GM03348 (cell line): ENCODE results near the gene HCFC1.
"Not testable (repeated sequence)": the region's sequence is repeated elsewhere in the genome, so short reads cannot be mapped to it uniquely, and the experiment has no call there.

Source experiments
- DNase-seq: peaks from one replicate; pipeline ENCODE4 v3.0.0; 2012; ENCODE audit warnings: low spot score

The HCFC1 gene

GRCh38 chrX:154008521-154008920, 36.9 kb upstream of the HCFC1 start:
- DNase-seq = no peak

GRCh38 chrX:154006947-154007346, 35.3 kb upstream of the HCFC1 start:
- no peak for DNase-seq

GRCh38 chrX:154004315-154004714, 32.7 kb upstream of the HCFC1 start:
- DNase-seq = no peak

DNA sequence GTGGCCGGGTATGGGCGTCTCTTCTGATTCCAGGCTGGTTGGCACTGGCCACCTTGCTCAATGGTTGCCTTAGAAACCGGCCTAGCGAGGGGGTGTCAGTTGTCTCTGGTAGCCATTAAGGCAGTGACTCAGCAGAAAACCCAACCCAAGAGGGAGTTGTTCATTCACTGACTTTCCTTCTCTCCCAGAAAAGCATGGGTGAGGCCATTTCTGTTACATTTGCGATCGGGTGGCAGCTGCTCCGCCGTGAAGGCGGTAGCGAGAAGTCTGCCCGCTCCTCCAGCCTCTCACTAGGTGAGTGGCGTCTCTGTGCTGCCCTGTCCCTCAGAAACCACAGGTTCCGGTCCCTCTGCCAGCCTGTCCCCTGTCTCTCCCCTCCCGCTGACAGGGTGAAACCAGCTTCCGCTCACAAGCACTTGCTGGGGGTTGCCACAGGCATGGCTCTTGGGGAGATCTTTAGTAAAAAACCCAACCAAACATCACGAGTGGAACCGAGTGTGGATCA, 30.6 kb upstream of the HCFC1 start:
- peak; percentile 80 for DNase-seq

- DNase-seq = no peak
These were observed 28.4 kb upstream of the HCFC1 start for GRCh38 chrX:154000051-154000450.

DNA sequence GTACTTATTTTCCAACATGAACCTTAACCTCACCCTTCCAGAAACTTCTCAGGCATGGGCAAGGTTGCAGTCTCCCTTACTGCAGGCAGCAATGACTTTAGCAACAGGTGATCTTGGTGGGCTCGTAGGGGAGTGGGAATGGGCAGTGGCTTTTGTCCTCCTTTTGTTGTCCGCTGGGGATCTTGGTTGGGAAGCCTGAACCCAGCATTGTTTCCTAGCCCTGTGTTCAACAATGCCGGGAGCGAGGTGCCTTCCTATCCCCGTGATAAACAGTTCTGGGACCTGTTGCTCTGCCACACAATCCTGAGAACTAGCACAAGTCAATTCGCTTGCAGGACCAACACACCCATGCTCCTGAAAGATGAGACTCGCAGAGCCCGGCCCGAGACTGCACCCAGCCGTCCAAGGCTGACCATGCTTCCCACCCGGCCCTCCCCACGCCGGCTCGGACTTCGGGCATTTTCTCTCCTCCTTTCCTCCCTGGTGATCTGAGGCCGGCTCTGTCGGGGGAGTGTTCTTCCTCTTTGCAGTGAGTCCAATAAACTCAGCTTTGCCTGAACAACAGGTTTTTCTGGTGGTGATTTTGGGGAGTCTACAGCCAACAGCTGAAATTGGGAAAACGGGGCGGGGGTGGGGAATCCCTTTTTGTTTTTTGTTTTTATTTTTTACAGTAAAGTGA, 27.9 kb upstream of the HCFC1 start:
- DNase-seq = no peak

DNA sequence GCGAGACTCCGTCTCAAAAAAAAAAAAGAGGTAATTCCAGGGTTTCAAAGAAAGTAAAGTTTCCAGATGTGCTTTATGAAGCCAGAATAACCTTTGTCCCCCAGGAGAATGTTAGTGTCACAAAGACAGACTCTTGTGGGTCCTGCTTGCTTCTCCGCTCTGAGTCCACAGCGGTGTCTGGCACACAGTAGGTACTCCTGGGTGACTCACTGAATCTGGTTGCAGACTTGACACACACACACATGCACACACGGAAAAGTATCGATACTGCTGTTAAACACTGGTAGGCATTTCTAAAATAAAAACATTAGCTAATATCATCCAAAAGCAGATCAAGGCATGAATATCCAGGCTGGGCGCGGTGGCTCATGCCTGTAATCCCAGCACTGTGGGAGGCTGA, 23.9 kb upstream of the HCFC1 start:
- DNase-seq = no peak

DNA sequence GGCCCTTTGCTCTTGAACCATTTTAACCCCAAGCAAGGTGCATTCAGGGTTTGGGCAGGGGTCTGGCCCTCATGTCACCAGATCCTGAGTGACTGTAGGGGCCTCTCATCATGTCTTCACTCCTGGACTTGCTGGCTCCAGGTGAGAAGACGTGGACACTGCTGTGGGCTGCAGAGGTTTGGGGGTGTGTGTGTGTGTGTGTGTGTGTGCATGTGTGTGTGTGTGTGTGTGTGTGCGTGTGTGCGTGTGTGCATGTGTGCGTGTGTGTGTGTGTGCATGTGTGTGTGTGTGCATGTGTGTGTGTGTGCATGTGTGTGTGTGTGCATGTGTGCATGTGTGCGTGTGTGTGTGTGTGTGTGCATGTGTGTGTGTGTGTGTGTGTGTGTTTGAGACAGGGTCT, 22.8 kb upstream of the HCFC1 start:
- DNase-seq = not testable (repeated sequence)

GRCh38 chrX:153993978-153994377, 22.4 kb upstream of the HCFC1 start:
- no peak for DNase-seq

GRCh38 chrX:153993079-153993478, 21.5 kb upstream of the HCFC1 start:
- DNase-seq = no peak

GRCh38 chrX:153992180-153992579, 20.6 kb upstream of the HCFC1 start:
- DNase-seq = no peak

- no peak for DNase-seq
These were observed 19.5 kb upstream of the HCFC1 start for GRCh38 chrX:153991013-153991580.

- DNase-seq = no peak
These were observed 18.5 kb upstream of the HCFC1 start for GRCh38 chrX:153989973-153990655.

GRCh38 chrX:153988493-153988892, 16.9 kb upstream of the HCFC1 start:
- DNase-seq = no peak

DNA sequence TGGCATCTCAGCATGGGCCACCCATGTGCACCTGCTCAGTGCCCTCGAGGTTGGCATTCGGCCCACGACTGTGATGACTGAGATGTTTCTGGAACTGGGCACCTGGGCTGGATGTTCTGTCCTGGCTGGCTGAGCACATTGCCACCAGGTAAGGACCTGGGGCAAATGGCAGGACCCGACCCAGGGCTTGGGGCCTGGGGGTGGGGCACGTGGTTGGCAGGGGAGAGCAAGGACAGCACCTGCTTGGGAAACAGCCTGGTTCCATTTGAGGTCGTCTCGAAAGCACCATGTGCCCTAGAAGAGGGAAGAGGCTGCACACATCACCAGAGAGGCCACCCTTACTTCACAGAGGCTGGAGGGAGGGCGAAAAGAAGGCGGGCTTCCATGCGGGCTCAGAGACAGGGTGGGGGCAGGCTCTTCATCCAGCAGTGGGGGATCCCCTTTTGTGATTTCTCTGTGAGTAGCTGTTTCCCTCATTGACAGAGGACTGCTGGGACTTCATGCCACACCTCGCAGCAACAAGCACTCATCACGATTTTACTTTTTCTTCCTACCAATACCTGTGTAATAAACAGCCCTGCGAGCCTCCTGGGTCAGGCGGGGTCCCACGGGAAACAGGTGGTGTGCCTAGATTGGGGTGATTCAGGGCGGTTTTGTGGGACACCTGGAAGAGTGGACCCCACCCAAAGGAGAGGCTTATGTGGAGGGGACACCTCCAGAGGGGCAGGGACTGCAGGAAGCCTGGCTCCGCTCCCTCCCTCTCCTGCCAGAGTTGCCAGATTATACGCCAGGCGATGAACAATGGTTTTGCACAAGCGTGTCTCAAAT, 12.9 kb upstream of the HCFC1 start:
- no peak for DNase-seq

DNA sequence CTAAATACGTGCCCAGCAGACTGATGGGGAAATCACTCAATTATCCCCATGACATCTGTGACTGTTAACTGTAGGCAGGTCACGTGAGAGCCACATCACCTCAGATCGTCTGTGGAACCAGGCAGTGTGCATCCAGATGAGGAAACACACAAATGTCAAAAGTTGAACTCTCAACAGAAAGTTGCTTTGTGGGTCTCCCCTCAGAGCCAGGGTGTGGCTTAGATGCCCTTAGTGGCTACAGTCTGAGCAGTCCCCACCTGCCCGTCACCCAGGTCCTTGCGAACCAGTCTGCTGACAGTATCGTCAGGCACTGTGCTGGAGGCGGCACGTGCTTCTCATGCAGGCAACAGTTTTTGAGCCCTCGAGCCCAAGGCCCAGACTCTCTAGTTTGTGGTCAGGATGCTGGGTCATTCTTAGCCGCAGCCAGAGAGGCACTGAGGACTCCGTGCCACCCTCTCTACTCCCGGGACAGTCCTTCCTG, 11.7 kb upstream of the HCFC1 start:
- no peak for DNase-seq

GRCh38 chrX:153981771-153982533, 10.3 kb upstream of the HCFC1 start:
- no peak for DNase-seq

DNA sequence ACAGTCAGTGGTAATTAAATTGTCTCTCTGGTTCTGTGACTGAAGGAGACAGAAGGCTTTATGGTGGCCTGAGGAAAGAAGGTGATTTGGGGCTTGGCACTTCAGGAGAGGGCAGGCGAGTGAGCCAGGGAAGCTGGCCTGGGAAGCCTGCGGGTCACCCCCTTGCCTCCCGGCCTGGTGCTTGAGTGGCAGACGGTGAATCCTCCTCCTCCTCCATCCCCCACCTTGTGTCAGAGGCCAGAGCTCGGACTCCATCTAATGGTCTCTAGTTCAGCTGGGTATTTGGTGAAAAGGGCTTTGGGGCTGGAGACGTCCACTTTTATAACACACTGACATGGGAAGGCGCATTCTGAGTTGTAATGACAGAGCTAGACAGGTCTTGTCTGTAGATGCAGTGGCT, 9.6 kb upstream of the HCFC1 start:
- DNase-seq = no peak

DNA sequence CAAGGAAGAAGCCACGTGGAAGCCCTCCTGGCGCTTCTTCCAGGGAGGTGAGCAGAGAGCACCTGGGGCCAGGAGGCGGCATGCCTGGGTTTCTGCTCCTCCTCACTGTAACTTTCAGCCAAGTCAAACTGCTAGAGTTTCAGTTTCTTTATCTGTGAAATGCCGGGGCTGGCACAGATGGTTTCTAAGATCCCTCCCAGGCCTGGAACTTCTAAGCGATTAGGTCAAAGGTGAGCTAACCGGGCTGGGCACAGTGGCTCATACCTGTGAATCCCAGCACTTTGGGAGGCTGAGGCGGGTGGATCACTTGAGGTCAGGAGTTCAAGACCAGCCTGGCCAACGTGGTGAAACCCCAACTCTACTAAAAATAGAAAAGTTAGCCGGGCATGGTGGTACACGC, 8.8 kb upstream of the HCFC1 start:
- DNase-seq = not testable (repeated sequence)

DNA sequence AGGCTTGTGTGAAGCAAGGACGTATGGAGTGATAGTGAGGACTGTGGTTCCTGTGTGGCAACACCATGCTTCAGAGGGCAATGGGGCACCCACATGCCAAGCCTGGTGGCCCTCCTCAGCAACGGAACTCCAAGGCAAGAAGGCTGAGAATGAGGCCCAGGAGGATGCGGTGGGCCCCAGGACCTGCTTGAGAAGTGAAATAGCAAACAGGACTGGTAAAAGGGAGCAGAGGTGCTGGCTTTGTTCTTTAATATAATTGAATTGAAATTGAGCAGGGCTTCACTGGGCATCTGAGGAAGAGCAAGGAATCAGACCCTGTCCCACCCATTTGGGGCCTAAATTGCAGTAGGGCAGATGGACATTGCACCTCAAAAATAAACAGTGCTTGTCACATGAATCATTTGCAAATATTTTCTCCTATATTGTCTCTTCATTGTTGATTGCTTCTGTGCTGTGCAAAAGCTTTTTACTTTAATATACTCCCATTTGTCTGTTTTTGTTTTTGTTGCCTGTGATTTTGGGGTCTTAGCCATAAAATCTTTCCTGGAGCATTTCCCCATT, 3.2 kb upstream of the HCFC1 start:
- no peak for DNase-seq

DNA sequence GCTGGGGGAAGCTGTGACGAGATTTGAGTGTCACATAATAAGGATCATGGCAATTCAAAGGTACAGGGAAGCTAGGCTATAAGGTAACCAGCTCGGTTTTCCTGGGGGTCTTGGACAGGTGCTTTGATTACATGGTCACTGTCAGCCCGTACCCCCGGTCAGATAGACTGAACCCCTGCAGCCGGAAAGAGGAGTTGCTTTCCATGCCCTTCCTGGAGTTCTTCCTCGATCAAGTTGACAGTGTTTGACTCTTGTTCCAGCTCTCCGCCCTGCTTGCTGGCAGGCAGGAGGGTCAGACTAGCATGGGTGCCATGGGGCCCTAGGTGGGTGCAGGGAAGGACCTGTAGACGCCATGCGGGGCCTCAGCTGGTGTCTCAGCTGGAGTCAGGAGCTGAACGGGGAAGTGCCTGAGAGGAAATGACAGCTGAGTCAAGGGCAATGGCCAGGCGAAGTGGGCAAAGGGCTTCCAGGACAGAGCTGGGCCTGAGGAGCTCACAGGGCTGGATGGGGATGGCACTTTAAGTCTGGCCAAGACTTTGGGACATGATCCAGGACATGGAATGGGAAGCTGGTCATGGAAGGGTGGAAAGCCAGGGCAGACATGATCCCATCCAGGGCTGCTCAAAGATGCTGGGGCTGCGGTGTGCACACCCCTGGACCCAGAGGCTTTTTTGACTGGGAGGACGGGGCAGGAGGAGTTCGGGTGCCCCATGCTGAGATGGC, 2.5 kb upstream of the HCFC1 start:
- no peak for DNase-seq
